ENCODE results near the gene TMCC1. TPM values are rescaled to one million over a fixed set of nuclear protein-coding genes. Genes with fewer than 3 reads are reported as not detected.
"Not testable (repeated sequence)": the region's sequence is repeated elsewhere in the genome, so short reads cannot be mapped to it uniquely, and the experiment has no call there.

The TMCC1 gene
- total RNA-seq, 2 experiments from 2014 or later = 21.6 to 22.1 TPM

GRCh38 chr3:129687586-129688125 lies 205.9 kb downstream of the TMCC1 start:
- no peak overlapping the region for H3K27ac Mint-ChIP-seq
- H3K4me1 Mint-ChIP-seq = peaks cover 2% of the 10 kb centered on the region
- POLR2A ChIA-PET = no interaction called here
- H3K36me3 Mint-ChIP-seq = peaks cover 3% of the 10 kb centered on the region
- H3K4me3 Mint-ChIP-seq = no peak overlapping the region
- ATAC-seq (ENCODE audit: low read depth) (no peak), DNase-seq (no peak)
- H3K9me3 Mint-ChIP-seq = no peaks in the 10 kb centered on the region
- H3K27me3 Mint-ChIP-seq = peaks cover 3% of the 10 kb centered on the region

GRCh38 chr3:129686941-129687340 lies 206.6 kb downstream of the TMCC1 start:
- Mint-ChIP-seq H3K27ac (no peak overlapping the region), H3K27me3 (peaks cover 6% of the 10 kb centered on the region), H3K4me3 (no peak overlapping the region), H3K9me3 (no peaks in the 10 kb centered on the region), H3K4me1 (peaks cover 2% of the 10 kb centered on the region), H3K36me3 (peaks cover 3% of the 10 kb centered on the region)
- ATAC-seq (ENCODE audit: low read depth) = no peak
- DNase-seq = no peak
- POLR2A ChIA-PET = no interaction called here

- no peaks in the 10 kb centered on the region for H3K9me3 Mint-ChIP-seq
- no peaks in the 10 kb centered on the region for H3K4me1 Mint-ChIP-seq
- H3K4me3 Mint-ChIP-seq = no peak overlapping the region
- POLR2A ChIA-PET = no interaction called here
- DNase-seq (no peak), ATAC-seq (ENCODE audit: low read depth) (no peak)
- peaks cover 6% of the 10 kb centered on the region for H3K27me3 Mint-ChIP-seq
- no peak overlapping the region for H3K27ac Mint-ChIP-seq
- peaks cover 2% of the 10 kb centered on the region for H3K36me3 Mint-ChIP-seq
These were observed 209.2 kb downstream of the TMCC1 start for GRCh38 chr3:129684270-129684669.

GRCh38 chr3:129683201-129683600 lies 210.3 kb downstream of the TMCC1 start:
- Mint-ChIP-seq H3K4me1 (no peaks in the 10 kb centered on the region), H3K27ac (no peak overlapping the region), H3K36me3 (peaks cover 2% of the 10 kb centered on the region), H3K27me3 (peaks cover 6% of the 10 kb centered on the region), H3K9me3 (no peaks in the 10 kb centered on the region), H3K4me3 (no peak overlapping the region)
- POLR2A ChIA-PET = no interaction called here
- ATAC-seq (ENCODE audit: low read depth) (no peak), DNase-seq (no peak)

- ATAC-seq (ENCODE audit: low read depth) = no peak
- POLR2A ChIA-PET = no interaction called here
- H3K36me3 Mint-ChIP-seq = no peaks in the 10 kb centered on the region
- H3K4me3 Mint-ChIP-seq = no peak overlapping the region
- no peak for DNase-seq
- no peaks in the 10 kb centered on the region for H3K27me3 Mint-ChIP-seq
- H3K27ac Mint-ChIP-seq = no peak overlapping the region
- no peaks in the 10 kb centered on the region for H3K9me3 Mint-ChIP-seq
- no peaks in the 10 kb centered on the region for H3K4me1 Mint-ChIP-seq
These were observed 216.5 kb downstream of the TMCC1 start for GRCh38 chr3:129676985-129677384.

GRCh38 chr3:129674798-129675123 lies 218.8 kb downstream of the TMCC1 start:
- POLR2A ChIA-PET; H3K36me3 Mint-ChIP-seq; H3K27ac Mint-ChIP-seq; H3K4me1 Mint-ChIP-seq; H3K9me3 Mint-ChIP-seq; DNase-seq; H3K4me3 Mint-ChIP-seq; ATAC-seq (ENCODE audit: low read depth); H3K27me3 Mint-ChIP-seq: not testable (repeated sequence)

- no peaks in the 10 kb centered on the region for H3K9me3 Mint-ChIP-seq
- no peak overlapping the region for H3K27ac Mint-ChIP-seq
- ATAC-seq (ENCODE audit: low read depth) = no peak
- H3K36me3 Mint-ChIP-seq = no peaks in the 10 kb centered on the region
- POLR2A ChIA-PET = no interaction called here
- H3K27me3 Mint-ChIP-seq = no peaks in the 10 kb centered on the region
- no peak overlapping the region for H3K4me3 Mint-ChIP-seq
- no peaks in the 10 kb centered on the region for H3K4me1 Mint-ChIP-seq
- no peak for DNase-seq
These were observed 219.4 kb downstream of the TMCC1 start for GRCh38 chr3:129673897-129674797.

GRCh38 chr3:129673012-129673411 lies 220.5 kb downstream of the TMCC1 start:
- no peaks in the 10 kb centered on the region for H3K4me1 Mint-ChIP-seq
- no peak overlapping the region for H3K4me3 Mint-ChIP-seq
- no peak for ATAC-seq (ENCODE audit: low read depth)
- H3K27ac Mint-ChIP-seq = no peak overlapping the region
- H3K27me3 Mint-ChIP-seq = no peaks in the 10 kb centered on the region
- H3K9me3 Mint-ChIP-seq = no peaks in the 10 kb centered on the region
- POLR2A ChIA-PET = no interaction called here
- DNase-seq = no peak
- no peaks in the 10 kb centered on the region for H3K36me3 Mint-ChIP-seq

GRCh38 chr3:129672412-129672811 lies 221.1 kb downstream of the TMCC1 start:
- H3K4me3 Mint-ChIP-seq = no peak overlapping the region
- POLR2A ChIA-PET = no interaction called here
- no peaks in the 10 kb centered on the region for H3K27me3 Mint-ChIP-seq
- no peaks in the 10 kb centered on the region for H3K4me1 Mint-ChIP-seq
- no peak for DNase-seq
- H3K27ac Mint-ChIP-seq = no peak overlapping the region
- no peak for ATAC-seq (ENCODE audit: low read depth)
- H3K36me3 Mint-ChIP-seq = peaks cover 3% of the 10 kb centered on the region
- H3K9me3 Mint-ChIP-seq = no peaks in the 10 kb centered on the region

- Mint-ChIP-seq H3K27ac (no peak overlapping the region), H3K27me3 (no peaks in the 10 kb centered on the region), H3K9me3 (no peaks in the 10 kb centered on the region), H3K4me3 (no peak overlapping the region), H3K36me3 (peaks cover 4% of the 10 kb centered on the region), H3K4me1 (no peaks in the 10 kb centered on the region)
- no peak for ATAC-seq (ENCODE audit: low read depth)
- POLR2A ChIA-PET = no interaction called here
- DNase-seq = no peak
These were observed 228.3 kb downstream of the TMCC1 start for GRCh38 chr3:129665024-129665768.

GRCh38 chr3:129663930-129664646 lies 229.4 kb downstream of the TMCC1 start:
- H3K27me3 Mint-ChIP-seq = no peaks in the 10 kb centered on the region
- no peaks in the 10 kb centered on the region for H3K9me3 Mint-ChIP-seq
- H3K4me3 Mint-ChIP-seq = no peak overlapping the region
- ATAC-seq (ENCODE audit: low read depth) (no peak), DNase-seq (no peak)
- peaks cover 5% of the 10 kb centered on the region for H3K36me3 Mint-ChIP-seq
- POLR2A ChIA-PET = no interaction called here
- H3K4me1 Mint-ChIP-seq = no peaks in the 10 kb centered on the region
- H3K27ac Mint-ChIP-seq = no peak overlapping the region

GRCh38 chr3:129663045-129663446 lies 230.5 kb downstream of the TMCC1 start:
- peaks cover 2% of the 10 kb centered on the region for H3K4me1 Mint-ChIP-seq
- H3K36me3 Mint-ChIP-seq = peaks cover 5% of the 10 kb centered on the region
- H3K9me3 Mint-ChIP-seq = no peaks in the 10 kb centered on the region
- no peak for DNase-seq
- no peak for ATAC-seq (ENCODE audit: low read depth)
- H3K27me3 Mint-ChIP-seq = no peaks in the 10 kb centered on the region
- no peak overlapping the region for H3K27ac Mint-ChIP-seq
- no peak overlapping the region for H3K4me3 Mint-ChIP-seq
- POLR2A ChIA-PET = no interaction called here

GRCh38 chr3:129662191-129662608 lies 231.3 kb downstream of the TMCC1 start:
- Mint-ChIP-seq H3K9me3 (no peaks in the 10 kb centered on the region), H3K27ac (no peak overlapping the region), H3K4me1 (peaks cover 4% of the 10 kb centered on the region), H3K27me3 (no peaks in the 10 kb centered on the region), H3K36me3 (peaks cover 1% of the 10 kb centered on the region), H3K4me3 (no peak overlapping the region)
- no peak for ATAC-seq (ENCODE audit: low read depth)
- POLR2A ChIA-PET = no interaction called here
- DNase-seq = no peak

Data from activated naive CD8-positive, alpha-beta T cell treated with anti-CD3 and anti-CD28 coated beads, Interleukin-2, amount 10 ng/mL, durations not matched to agents 7 days and 5 days (primary cell).